ENCODE results near the gene PRRG2. TPM values are rescaled to one million over a fixed set of nuclear protein-coding genes. Genes with fewer than 3 reads are reported as not detected.

The PRRG2 gene
- total and polyA plus RNA-seq, 2 of the 13 experiments (the other 11 are each of a cell fraction or from before 2014, with no cell fraction given), result 0.66 to 0.82 TPM

DNA sequence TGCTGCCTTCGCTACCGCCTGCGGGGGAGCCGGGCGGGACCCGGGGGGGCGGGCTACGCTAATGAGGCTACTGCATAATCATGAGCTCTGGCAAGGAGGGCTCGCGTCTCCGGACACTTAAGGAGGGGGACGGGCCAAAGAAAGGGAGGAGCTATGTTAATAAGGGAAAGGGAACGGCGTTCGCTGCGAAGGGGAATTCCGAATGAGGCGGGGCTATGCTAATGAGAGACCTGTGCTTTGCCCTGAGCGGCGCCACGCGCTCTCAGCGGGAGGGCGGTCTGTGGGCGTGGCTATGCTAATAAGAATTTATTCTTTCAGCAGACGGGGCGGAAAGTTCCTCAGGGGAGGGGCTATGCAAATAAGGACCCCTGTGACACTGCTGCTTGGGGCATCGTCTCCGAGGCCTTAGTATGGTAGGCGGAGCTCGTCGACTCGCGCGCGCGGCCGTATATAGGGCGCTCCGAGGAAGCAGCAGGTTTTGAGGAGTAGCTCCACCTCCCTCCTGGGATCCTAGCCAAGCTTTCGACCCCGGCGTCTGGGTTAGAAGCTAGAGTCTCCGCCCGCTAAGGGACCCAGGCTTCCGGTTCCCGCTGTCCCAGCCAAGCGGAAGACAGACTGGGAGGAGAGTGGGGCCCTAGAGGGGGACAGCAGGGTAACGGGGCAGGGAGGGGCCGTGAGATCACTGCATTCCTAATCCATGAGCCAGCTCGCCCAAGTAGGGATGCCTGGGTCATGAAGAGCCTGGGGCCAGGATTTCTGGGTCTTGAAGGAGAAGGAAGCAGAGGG lies 59.2 kb downstream of the PRRG2 start, which contains the start of gene RRAS (continued):
- TF ChIP-seq, protein P1, sequence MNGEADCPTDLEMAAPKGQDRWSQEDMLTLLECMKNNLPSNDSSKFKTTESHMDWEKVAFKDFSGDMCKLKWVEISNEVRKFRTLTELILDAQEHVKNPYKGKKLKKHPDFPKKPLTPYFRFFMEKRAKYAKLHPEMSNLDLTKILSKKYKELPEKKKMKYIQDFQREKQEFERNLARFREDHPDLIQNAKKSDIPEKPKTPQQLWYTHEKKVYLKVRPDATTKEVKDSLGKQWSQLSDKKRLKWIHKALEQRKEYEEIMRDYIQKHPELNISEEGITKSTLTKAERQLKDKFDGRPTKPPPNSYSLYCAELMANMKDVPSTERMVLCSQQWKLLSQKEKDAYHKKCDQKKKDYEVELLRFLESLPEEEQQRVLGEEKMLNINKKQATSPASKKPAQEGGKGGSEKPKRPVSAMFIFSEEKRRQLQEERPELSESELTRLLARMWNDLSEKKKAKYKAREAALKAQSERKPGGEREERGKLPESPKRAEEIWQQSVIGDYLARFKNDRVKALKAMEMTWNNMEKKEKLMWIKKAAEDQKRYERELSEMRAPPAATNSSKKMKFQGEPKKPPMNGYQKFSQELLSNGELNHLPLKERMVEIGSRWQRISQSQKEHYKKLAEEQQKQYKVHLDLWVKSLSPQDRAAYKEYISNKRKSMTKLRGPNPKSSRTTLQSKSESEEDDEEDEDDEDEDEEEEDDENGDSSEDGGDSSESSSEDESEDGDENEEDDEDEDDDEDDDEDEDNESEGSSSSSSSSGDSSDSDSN (CRISPR knock-in tag; IDR thresholded peaks at IDR 0.05), result peak; percentile 61
- TF ChIP-seq SNAPC2 (CRISPR knock-in tag; IDR thresholded peaks at IDR 0.05), result peak; percentile 69; the same call in 1 of the 2 replicates
- no peak for TF ChIP-seq ZNF577 (CRISPR knock-in tag; IDR thresholded peaks at IDR 0.05; ENCODE audit: borderline replicate concordance, low read depth)
- TF ChIP-seq ARNT (IDR thresholded peaks at IDR 0.05), result no peak
- peak; percentile 79 for TF ChIP-seq MED1 (CRISPR knock-in tag; IDR thresholded peaks at IDR 0.05)
- TF ChIP-seq ZBTB38 (CRISPR knock-in tag; IDR thresholded peaks at IDR 0.05), result peak; percentile 52; the same call in 1 of the 2 replicates
- no peak for TF ChIP-seq NONO (IDR thresholded peaks at IDR 0.05)
- TF ChIP-seq NONO (CRISPR knock-in tag; conservative IDR thresholded peaks at IDR 0.05), result peak; percentile 64; the same call in 1 of the 2 replicates
- TF ChIP-seq STAG1 (CRISPR knock-in tag; IDR thresholded peaks at IDR 0.05), result no peak
- TF ChIP-seq AHR (CRISPR knock-in tag; IDR thresholded peaks at IDR 0.05), result no peak
- TF ChIP-seq ZNF558 (CRISPR knock-in tag; IDR thresholded peaks at IDR 0.05; ENCODE audit: borderline replicate concordance), result no peak
- no peak for TF ChIP-seq ZNF367 (CRISPR knock-in tag; IDR thresholded peaks at IDR 0.05; ENCODE audit: borderline replicate concordance)
- TF ChIP-seq, protein P2, sequence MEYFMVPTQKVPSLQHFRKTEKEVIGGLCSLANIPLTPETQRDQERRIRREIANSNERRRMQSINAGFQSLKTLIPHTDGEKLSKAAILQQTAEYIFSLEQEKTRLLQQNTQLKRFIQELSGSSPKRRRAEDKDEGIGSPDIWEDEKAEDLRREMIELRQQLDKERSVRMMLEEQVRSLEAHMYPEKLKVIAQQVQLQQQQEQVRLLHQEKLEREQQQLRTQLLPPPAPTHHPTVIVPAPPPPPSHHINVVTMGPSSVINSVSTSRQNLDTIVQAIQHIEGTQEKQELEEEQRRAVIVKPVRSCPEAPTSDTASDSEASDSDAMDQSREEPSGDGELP (IDR thresholded peaks at IDR 0.05; ENCODE audit: borderline replicate concordance, low read depth), result no peak
- no peak for TF ChIP-seq NFE2L1 (CRISPR knock-in tag; IDR thresholded peaks at IDR 0.05; ENCODE audit: borderline replicate concordance)
- TF ChIP-seq, protein P3, sequence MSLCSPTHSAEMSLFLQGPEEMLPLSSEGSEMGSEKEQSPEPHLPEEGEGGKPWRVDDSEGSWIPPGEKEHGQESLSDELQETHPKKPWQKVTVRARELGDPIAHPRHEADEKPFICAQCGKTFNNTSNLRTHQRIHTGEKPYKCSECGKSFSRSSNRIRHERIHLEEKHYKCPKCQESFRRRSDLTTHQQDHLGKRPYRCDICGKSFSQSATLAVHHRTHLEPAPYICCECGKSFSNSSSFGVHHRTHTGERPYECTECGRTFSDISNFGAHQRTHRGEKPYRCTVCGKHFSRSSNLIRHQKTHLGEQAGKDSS (CRISPR knock-in tag; IDR thresholded peaks at IDR 0.05; ENCODE audit: borderline replicate concordance, low read depth), result no peak
- TF ChIP-seq ZMAT3 (CRISPR knock-in tag; conservative IDR thresholded peaks at IDR 0.05), result peak; percentile 84; the same call in 1 of the 2 replicates
- no peak for TF ChIP-seq CEBPG (CRISPR knock-in tag; IDR thresholded peaks at IDR 0.05)
- no peak for TF ChIP-seq ZNF670 (CRISPR knock-in tag; IDR thresholded peaks at IDR 0.05; ENCODE audit: borderline replicate concordance)
- TF ChIP-seq, protein P4, sequence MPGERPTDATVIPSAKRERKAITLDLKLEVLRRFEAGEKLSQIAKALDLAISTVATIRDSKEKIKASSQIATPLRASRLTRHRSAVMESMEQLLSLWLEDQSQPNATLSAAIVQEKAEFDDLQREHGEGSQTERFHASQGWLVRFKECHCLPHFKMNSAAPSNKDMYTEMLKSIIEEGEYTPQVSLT (CRISPR knock-in tag; IDR thresholded peaks at IDR 0.05; ENCODE audit: borderline replicate concordance, low read depth), result no peak
- TF ChIP-seq YEATS4 (CRISPR knock-in tag; IDR thresholded peaks at IDR 0.05; ENCODE audit: borderline replicate concordance), result peak; percentile 61; the same call in 1 of the 2 replicates
- no peak for TF ChIP-seq ZNF510 (CRISPR knock-in tag; IDR thresholded peaks at IDR 0.05; ENCODE audit: low read depth)
- no peak for TF ChIP-seq ZNF496 (CRISPR knock-in tag; IDR thresholded peaks at IDR 0.05; ENCODE audit: insufficient replicate concordance)
- peak; percentile 75; the same call in 1 of the 2 replicates for TF ChIP-seq ZNF230 (CRISPR knock-in tag; IDR thresholded peaks at IDR 0.05)
- no peak; the same call in 1 of the 2 replicates for TF ChIP-seq SP2 (CRISPR knock-in tag; IDR thresholded peaks at IDR 0.05)
- no peak for TF ChIP-seq ZNF224 (CRISPR knock-in tag; IDR thresholded peaks at IDR 0.05)
- TF ChIP-seq ZSCAN21 (CRISPR knock-in tag; IDR thresholded peaks at IDR 0.05; ENCODE audit: borderline replicate concordance), result no peak
- no peak for TF ChIP-seq ZNF121 (CRISPR knock-in tag; IDR thresholded peaks at IDR 0.05)
- no peak for TF ChIP-seq CAMTA2 (CRISPR knock-in tag; IDR thresholded peaks at IDR 0.05; ENCODE audit: borderline replicate concordance)

Data from HepG2 (cell line).